Measurements from ENCODE around the gene HKDC1.

The HKDC1 gene

GRCh38 chr10:69215405-69216171, 4.5 kb upstream of the HKDC1 start:
- DNase-seq (ENCODE audit: extremely low read depth in 1 of 2, low read depth in 1 of 2): peak in 1 of 2 donors; percentile 11

- DNase-seq (ENCODE audit: extremely low read depth in 1 of 2, low read depth in 1 of 2): no peak
Measured at GRCh38 chr10:69216577-69217118, 3.5 kb upstream of the HKDC1 start.

- no peak for DNase-seq (ENCODE audit: extremely low read depth in 1 of 2, low read depth in 1 of 2)
Measured at GRCh38 chr10:69217119-69217754, 2.9 kb upstream of the HKDC1 start.

- DNase-seq (ENCODE audit: extremely low read depth in 1 of 2, low read depth in 1 of 2): no peak
Measured at GRCh38 chr10:69218831-69219230, 1.3 kb upstream of the HKDC1 start.

GRCh38 chr10:69220507-69220906, 375 bp downstream of the HKDC1 start:
- no peak for DNase-seq (ENCODE audit: extremely low read depth in 1 of 2, low read depth in 1 of 2)

GRCh38 chr10:69222157-69223027, 2.3 kb downstream of the HKDC1 start:
- DNase-seq (ENCODE audit: extremely low read depth in 1 of 2, low read depth in 1 of 2): peak; percentile 62 to 82

- DNase-seq (ENCODE audit: extremely low read depth in 1 of 2, low read depth in 1 of 2): no peak
Measured at GRCh38 chr10:69223028-69223342, 2.9 kb downstream of the HKDC1 start.

GRCh38 chr10:69224862-69225657, 4.9 kb downstream of the HKDC1 start:
- DNase-seq (ENCODE audit: extremely low read depth in 1 of 2, low read depth in 1 of 2): no peak

GRCh38 chr10:69225681-69226080, 5.5 kb downstream of the HKDC1 start:
- DNase-seq (ENCODE audit: extremely low read depth in 1 of 2, low read depth in 1 of 2): no peak

GRCh38 chr10:69226919-69227450, 6.9 kb downstream of the HKDC1 start:
- no peak for DNase-seq (ENCODE audit: extremely low read depth in 1 of 2, low read depth in 1 of 2)

- no peak for DNase-seq (ENCODE audit: extremely low read depth in 1 of 2, low read depth in 1 of 2)
Measured at GRCh38 chr10:69228151-69228550, 8.0 kb downstream of the HKDC1 start.

GRCh38 chr10:69229616-69229916, 9.4 kb downstream of the HKDC1 start:
- no peak for DNase-seq (ENCODE audit: extremely low read depth in 1 of 2, low read depth in 1 of 2)

GRCh38 chr10:69230128-69230527, 10.0 kb downstream of the HKDC1 start:
- DNase-seq (ENCODE audit: extremely low read depth in 1 of 2, low read depth in 1 of 2): no peak

GRCh38 chr10:69232252-69232651, 12.1 kb downstream of the HKDC1 start:
- DNase-seq (ENCODE audit: extremely low read depth in 1 of 2, low read depth in 1 of 2): no peak

GRCh38 chr10:69232736-69233480, 12.8 kb downstream of the HKDC1 start:
- DNase-seq (ENCODE audit: extremely low read depth in 1 of 2, low read depth in 1 of 2): no peak

- no peak for DNase-seq (ENCODE audit: extremely low read depth in 1 of 2, low read depth in 1 of 2)
Measured at GRCh38 chr10:69234447-69234846, 14.3 kb downstream of the HKDC1 start.

GRCh38 chr10:69237528-69238159, 17.5 kb downstream of the HKDC1 start:
- peak; percentile 55 to 66 for DNase-seq (ENCODE audit: extremely low read depth in 1 of 2, low read depth in 1 of 2)

- no peak for DNase-seq (ENCODE audit: extremely low read depth in 1 of 2, low read depth in 1 of 2)
Measured at GRCh38 chr10:69239136-69239535, 19.0 kb downstream of the HKDC1 start.

- DNase-seq (ENCODE audit: extremely low read depth in 1 of 2, low read depth in 1 of 2): no peak
Measured at GRCh38 chr10:69239816-69240434, 19.8 kb downstream of the HKDC1 start.
